Subcutaneous abdominal adipose tissue (tissue), 5 donors: ENCODE results near the gene NUPR2.
A peak's percentile ranks its signal among the peaks of the same experiment; 100 is the strongest.
"Not testable (repeated sequence)": the region's sequence is repeated elsewhere in the genome, so short reads cannot be mapped to it uniquely, and the experiment has no call there.

Experiments
- H3K27ac ChIP-seq: one replicate; pipeline ENCODE4 v1.7.0; 2013; ENCODE audit warnings: low read depth, mild to moderate bottlenecking, inconsistent platforms, low read length, moderate library complexity
- H3K27me3 ChIP-seq, 5 donors: one replicate each; pipeline ENCODE4 v1.7.0; 2013; ENCODE audit warnings: low read length in 5 of 5, inconsistent platforms in 1 of 5; ENCODE audit not compliant: control insufficient read depth in 5 of 5, insufficient read depth in 4 of 5
- H3K36me3 ChIP-seq, 5 donors: one replicate each; pipeline ENCODE4 v1.7.0; 2013; ENCODE audit warnings: low read length in 5 of 5; ENCODE audit not compliant: control insufficient read depth in 5 of 5, insufficient read depth in 5 of 5
- H3K4me1 ChIP-seq, 5 donors: one replicate each; pipeline ENCODE4 v1.7.0; 2013; ENCODE audit warnings: low read length in 5 of 5, mild to moderate bottlenecking in 3 of 5, moderate library complexity in 1 of 5; ENCODE audit not compliant: control insufficient read depth in 5 of 5, insufficient read depth in 5 of 5
- H3K4me3 ChIP-seq, 5 donors: one replicate each; pipeline ENCODE4 v1.7.0; 2013; ENCODE audit warnings: low read length in 5 of 5, low read depth in 1 of 5
- H3K9ac ChIP-seq, 5 donors: one replicate each; pipeline ENCODE4 v1.7.0; 2013; ENCODE audit warnings: low read length in 5 of 5, mild to moderate bottlenecking in 4 of 5, moderate library complexity in 3 of 5
- H3K9me3 ChIP-seq, 5 donors: one replicate each; pipeline ENCODE4 v1.7.0; 2013; ENCODE audit warnings: low read length in 5 of 5; ENCODE audit not compliant: control insufficient read depth in 5 of 5
- donor health status: healthy.
- donor health status: healthy.
- donor health status: healthy.
- donor health status: healthy.
- donor health status: healthy.

Gene NUPR2

DNA sequence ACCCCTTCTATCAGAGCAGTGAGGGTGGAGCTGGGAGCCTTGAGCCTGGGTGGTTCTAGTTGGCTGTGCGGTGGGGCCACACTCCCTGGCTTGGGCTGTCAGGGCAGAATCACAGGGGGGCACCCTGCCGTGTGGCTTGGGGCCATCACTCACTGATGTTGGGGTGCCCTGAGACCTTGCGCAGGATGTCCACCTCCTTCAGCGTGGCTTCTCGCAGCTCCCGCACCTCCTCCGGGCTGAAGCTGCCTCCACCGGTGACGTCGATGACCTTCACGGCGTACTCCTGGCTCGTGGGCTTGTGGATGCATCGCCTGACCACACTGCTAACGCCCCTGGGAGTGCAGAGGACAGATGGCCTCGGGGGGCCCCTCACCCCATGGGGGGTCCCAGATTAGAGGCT, 28.8 kb downstream of the NUPR2 start:
- H3K36me3 ChIP-seq: peaks cover 0 to 26% (median 17%) of the 10 kb centered on the region in 5 donors
- H3K4me1 ChIP-seq: peaks cover 4 to 21% (median 19%) of the 10 kb centered on the region in 5 donors
- H3K27me3 ChIP-seq: no peaks in the 10 kb centered on the region
- H3K27ac ChIP-seq: no peak overlapping the region
- H3K9me3 ChIP-seq: no peaks in the 10 kb centered on the region
- no peak overlapping the region for H3K9ac ChIP-seq
- no peak overlapping the region for H3K4me3 ChIP-seq

- Histone ChIP-seq H3K36me3 (peaks cover 0 to 29% (median 21%) of the 10 kb centered on the region in 5 donors), H3K27me3 (no peaks in the 10 kb centered on the region), H3K4me1 (peaks cover 3 to 15% (median 12%) of the 10 kb centered on the region in 5 donors), H3K27ac (no peak overlapping the region), H3K9me3 (no peaks in the 10 kb centered on the region), H3K9ac (no peak overlapping the region), H3K4me3 (no peak overlapping the region)
Observed at GRCh38 chr7:56086761-56087160, 29.5 kb downstream of the NUPR2 start.

DNA sequence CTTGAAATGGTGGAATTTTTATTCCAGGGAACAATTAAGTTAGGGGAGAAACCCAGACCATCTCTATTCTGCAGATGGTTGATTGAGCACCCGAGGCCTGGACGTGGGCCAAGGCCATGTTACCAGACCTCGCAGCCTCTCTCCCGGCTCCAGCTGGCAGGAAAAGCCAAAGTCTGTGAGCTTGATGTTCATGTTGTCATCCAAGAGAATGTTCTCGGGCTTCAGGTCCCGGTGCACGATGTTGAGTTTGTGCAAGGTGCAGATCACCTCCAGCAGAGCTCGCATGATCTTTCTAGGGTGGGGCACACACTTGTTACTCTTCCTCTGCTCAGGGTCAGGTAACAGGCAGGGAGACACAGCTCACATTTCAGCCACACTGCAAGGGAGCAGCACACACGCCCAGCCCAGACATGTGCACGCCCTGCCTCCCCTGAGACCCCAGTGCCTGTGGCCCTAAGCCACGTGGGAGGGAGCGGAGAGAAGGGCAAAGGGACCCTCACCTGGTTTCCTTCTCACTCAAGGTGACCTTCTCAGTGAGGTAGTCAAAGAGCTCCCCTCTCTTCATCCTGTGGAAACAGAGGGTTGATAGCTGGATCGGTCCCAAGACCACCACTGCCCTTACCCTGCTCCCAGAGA, 32.9 kb downstream of the NUPR2 start:
- Histone ChIP-seq H3K4me3 (no peak overlapping the region), H3K4me1 (peaks cover 11 to 24% (median 22%) of the 10 kb centered on the region in 5 donors), H3K27me3 (no peaks in the 10 kb centered on the region), H3K9ac (no peak overlapping the region), H3K36me3 (peaks cover 0 to 40% (median 27%) of the 10 kb centered on the region in 5 donors), H3K9me3 (no peaks in the 10 kb centered on the region), H3K27ac (no peak overlapping the region)

GRCh38 chr7:56081626-56082340, 34.4 kb downstream of the NUPR2 start:
- H3K4me3 ChIP-seq: no peak overlapping the region
- no peaks in the 10 kb centered on the region for H3K9me3 ChIP-seq
- no peaks in the 10 kb centered on the region for H3K27me3 ChIP-seq
- peaks cover 11 to 24% (median 22%) of the 10 kb centered on the region in 5 donors for H3K4me1 ChIP-seq
- no peak overlapping the region for H3K27ac ChIP-seq
- peaks cover 0 to 40% (median 25%) of the 10 kb centered on the region in 5 donors for H3K36me3 ChIP-seq
- H3K9ac ChIP-seq: no peak overlapping the region

- Histone ChIP-seq H3K36me3 (peaks cover 0 to 40% (median 22%) of the 10 kb centered on the region in 5 donors), H3K4me1 (peaks cover 11 to 24% (median 22%) of the 10 kb centered on the region in 5 donors)
- not testable (repeated sequence) for H3K27ac ChIP-seq, H3K27me3 ChIP-seq, H3K4me3 ChIP-seq, H3K9me3 ChIP-seq, H3K9ac ChIP-seq
Observed at GRCh38 chr7:56080726-56081435, 35.3 kb downstream of the NUPR2 start.

GRCh38 chr7:56079450-56080185, 36.6 kb downstream of the NUPR2 start:
- Histone ChIP-seq H3K4me3 (no peak overlapping the region), H3K4me1 (peaks cover 11 to 25% (median 22%) of the 10 kb centered on the region in 5 donors), H3K27me3 (no peaks in the 10 kb centered on the region), H3K9ac (peak overlapping the region in 3 of 5 donors; percentile 38 to 56 (median 48)), H3K9me3 (no peaks in the 10 kb centered on the region), H3K27ac (peak overlapping the region; percentile 48), H3K36me3 (peaks cover 0 to 35% (median 20%) of the 10 kb centered on the region in 5 donors)

DNA sequence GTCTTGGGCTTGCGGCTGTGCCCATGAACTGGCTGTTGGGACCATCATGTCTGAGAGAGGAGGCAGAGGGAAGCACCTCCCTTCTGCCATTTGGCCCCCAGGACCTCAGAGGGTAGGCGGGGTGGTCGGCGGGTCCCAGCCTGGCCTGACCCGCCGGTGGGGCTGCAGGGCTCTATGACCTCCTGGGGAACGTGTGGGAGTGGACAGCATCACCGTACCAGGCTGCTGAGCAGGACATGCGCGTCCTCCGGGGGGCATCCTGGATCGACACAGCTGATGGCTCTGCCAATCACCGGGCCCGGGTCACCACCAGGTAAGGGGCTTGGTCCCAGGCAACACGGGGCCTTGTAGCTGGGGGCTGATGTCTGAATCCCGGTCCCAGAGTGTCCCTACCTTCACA, 38.0 kb downstream of the NUPR2 start:
- peak overlapping the region in 1 of 5 donors; percentile 20 for H3K9ac ChIP-seq
- H3K27me3 ChIP-seq: no peaks in the 10 kb centered on the region
- peaks cover 0 to 34% (median 21%) of the 10 kb centered on the region in 5 donors for H3K36me3 ChIP-seq
- H3K9me3 ChIP-seq: no peaks in the 10 kb centered on the region
- no peak overlapping the region for H3K4me3 ChIP-seq
- no peak overlapping the region for H3K27ac ChIP-seq
- H3K4me1 ChIP-seq: peaks cover 9 to 23% (median 21%) of the 10 kb centered on the region in 5 donors

GRCh38 chr7:56077681-56078080, 38.5 kb downstream of the NUPR2 start:
- Histone ChIP-seq H3K4me1 (peaks cover 8 to 20% (median 18%) of the 10 kb centered on the region in 5 donors), H3K27ac (no peak overlapping the region), H3K9ac (no peak overlapping the region), H3K4me3 (no peak overlapping the region), H3K27me3 (no peaks in the 10 kb centered on the region), H3K36me3 (peaks cover 0 to 38% (median 25%) of the 10 kb centered on the region in 5 donors), H3K9me3 (no peaks in the 10 kb centered on the region)

GRCh38 chr7:56074371-56074791, 41.8 kb downstream of the NUPR2 start:
- Histone ChIP-seq H3K27me3 (no peaks in the 10 kb centered on the region), H3K9ac (no peak overlapping the region), H3K4me1 (peaks cover 4 to 11% (median 10%) of the 10 kb centered on the region in 5 donors), H3K27ac (no peak overlapping the region), H3K9me3 (no peaks in the 10 kb centered on the region), H3K36me3 (peaks cover 4 to 43% (median 30%) of the 10 kb centered on the region in 5 donors), H3K4me3 (no peak overlapping the region)
